IPS-NIHi7 (cell line): ENCODE data around the gene LHPP.

Experiments used
- DNase-seq: peaks from one replicate; pipeline ENCODE4 v3.0.0; 2012; ENCODE audit warnings: mixed read lengths; ENCODE audit errors: extremely low spot score

The LHPP gene

DNA sequence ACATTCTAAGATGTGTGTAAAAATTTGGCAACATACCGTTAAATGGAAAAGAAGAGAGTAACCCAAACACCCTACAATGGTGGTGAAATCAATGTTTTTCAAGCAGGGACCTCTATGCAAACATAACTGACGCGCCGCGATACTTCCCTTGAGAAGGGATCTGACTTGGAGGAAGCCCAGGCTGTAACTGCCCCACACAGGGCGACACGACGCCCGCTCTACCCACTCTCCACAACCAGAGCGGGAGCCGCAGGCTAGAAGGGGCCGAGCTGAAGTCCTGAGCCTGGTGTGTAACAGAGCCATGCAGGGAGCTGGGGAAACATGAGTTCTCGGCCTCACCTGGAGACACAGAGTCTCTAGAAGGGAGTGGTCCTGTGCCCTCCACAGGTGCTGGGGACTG, 162.4 kb downstream of the LHPP start:
- no peak for DNase-seq

DNA sequence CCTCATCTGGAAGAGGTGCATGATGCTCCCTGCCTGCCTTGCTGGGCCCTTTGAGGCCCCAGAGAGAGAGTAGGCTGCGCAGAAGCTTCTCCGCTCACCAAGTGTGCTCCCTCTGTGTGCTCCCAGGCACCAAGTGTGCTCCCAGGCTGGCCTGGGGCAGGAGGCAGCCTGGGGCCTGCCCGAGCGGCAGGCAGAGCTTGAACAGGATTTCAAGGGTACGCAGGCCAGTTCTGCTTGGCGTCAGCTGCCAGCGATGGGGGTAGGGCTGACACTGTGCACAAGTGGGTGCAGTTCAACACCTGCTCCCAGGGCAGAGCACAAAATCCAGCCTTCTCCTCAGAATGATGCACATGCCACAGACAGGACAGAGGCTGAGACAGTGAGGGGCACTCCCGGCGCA, 162.8 kb downstream of the LHPP start:
- no peak for DNase-seq

DNA sequence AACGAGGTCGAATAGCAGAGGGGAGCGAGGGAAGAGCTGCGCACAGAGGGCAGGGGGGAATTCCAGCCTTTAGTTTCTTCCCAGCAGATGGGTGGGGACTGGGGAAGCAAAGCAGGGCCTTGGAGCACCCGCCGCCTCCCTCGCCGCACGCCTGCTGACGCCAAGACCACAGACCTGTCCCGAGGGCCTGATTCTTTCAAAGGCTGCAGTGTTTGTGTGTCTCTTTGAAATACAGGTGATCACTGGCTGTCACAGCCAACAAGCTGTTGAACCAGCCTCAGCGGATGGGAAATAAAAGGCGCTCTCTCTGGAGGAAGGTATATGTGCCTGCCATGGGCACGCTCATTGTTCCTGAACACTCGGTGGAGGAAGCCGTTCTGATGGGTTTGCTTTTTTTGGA, 163.3 kb downstream of the LHPP start:
- DNase-seq = no peak

DNA sequence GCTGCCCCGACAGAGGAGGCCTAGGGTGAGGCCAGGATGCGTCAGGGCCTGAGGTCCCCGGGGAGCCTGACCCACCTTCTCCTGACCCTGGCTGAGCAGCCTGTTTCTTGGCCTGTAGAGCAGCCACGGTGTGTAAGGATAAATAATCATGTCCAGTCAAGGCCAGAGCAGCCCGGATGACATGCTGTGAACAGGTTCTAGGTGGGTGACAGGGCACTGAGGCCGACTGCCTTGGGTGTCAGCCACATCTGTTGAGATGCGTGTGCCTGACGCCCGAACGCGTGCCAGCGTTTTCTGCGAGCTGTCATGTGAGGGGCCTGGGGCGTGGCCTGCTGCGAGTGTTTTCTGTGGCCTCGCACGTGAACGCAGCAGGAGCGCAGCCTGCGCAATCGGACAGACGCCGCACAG, 164.2 kb downstream of the LHPP start:
- no peak for DNase-seq

DNA sequence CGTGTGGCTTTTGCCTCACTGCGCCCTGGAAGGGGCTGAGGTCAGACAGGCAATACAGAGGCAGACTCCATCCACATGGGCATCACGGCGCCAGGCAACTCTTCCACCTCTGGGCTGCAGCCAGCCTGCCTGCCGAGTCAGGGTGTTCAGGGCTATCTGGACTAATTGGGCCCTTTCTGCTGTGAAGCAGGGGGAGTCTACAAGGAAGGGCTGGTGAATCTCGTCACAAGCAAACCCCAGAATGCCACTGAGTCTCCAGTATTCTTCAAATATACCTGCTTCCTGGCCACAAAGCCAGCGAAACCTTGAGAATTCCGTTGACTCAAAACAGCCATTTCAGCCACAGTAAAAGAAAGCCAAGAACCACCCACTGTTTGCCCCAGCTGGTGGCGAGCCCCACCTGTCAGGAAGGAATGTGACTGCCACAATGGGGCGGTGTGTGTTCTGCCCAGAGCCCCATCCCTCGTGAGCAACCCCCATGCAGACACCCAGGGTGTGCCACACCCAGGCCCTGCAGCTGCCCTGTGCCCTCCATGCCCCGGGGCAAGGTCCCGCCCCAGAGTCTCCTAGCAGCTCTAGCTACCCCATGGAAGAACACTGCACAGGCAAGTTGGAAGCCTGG, 165.2 kb downstream of the LHPP start:
- no peak for DNase-seq

DNA sequence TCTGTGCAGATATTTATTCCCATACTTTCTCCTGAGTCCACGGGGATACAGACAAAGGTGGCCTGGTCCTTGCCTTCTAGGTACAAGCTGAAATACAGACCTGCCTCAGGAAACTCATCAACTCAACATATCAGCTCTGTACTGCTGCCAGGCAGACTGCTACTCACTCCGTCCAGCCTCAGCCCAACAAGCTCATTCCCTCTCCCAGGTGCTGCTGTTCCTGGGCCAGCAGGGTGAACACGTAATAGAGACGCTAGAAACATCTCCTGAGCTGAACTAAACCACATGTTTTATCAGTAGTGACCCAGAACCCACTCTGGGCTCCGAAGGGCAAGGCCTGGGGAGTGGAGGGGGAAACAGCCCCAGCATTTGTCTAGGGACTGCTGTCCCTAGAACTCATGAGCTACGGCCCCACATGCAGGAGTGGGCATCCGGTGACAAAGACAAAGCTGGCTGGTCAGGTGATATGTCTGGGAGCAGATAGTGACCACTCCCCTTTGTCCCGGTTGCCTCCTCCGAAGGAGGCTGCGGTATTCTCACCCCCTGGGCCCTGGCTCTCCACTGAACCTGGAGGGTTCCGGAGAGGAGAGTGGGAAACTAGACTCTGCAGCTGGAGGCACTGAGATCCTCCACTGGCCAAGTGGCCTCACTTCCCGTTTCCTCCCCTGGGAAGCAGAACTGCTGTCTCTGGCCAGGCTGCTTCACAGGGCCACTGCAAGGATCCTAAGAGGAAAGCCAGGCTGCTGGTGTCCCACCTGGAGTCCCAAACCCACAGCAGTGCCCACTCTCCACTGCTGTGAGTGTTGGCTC, 166.4 kb downstream of the LHPP start:
- no peak for DNase-seq

DNA sequence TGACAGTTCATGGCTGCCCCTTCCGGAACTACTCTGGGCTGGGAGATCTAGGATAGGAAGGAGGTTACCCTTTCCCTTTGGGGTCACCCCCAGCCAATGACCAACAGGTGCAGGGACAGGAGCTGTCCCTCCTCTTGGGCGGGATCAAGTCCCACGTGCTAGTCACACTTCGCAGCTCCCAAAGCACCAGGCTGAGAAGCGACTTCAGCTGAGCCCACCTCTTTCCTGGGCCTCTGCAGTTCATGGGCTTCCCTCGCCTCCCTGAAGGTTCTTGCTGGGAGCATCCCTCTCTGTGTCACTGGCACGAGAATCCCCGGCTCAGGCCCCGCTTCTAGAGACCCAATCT, 167.0 kb downstream of the LHPP start:
- DNase-seq = no peak

DNA sequence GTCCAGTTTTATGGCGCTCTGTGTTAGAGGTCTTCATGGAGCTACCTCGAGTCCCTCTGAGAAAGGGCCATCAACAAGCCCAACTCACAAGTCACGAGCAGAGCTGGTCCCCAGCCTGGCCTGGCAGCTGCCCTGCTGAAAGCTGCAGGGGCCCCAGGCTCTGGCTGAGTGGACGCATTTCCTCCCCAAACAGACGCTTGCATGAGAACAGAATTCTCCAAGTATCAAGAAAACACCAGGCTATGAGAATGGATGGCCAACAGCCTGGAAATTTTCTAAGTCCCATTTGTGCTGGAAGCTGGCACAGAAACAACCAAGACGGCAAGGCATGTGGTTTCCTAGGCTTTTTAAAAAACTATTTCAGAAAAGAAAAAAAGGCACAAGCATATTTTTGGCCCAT, 167.8 kb downstream of the LHPP start:
- DNase-seq = no peak

DNA sequence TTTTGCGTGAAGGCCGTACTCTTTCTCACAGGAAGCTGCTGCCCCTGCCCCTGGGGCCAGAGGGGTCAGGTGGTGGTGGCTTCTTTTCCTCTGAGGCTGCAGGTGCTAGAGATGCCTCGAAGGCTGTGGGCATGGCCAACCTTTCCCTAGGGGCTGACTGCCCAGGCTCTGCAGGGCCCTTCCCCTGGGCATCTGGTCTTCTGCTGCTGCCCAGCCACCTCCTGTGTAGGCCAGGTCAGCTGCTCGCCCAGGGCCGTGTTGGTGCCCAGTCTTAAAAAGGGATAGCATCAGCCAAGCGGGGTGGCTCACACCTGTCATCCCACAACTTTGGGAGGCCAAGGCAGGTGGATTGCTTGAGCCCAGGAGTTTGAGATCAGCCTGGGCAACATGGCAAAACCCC, 168.2 kb downstream of the LHPP start:
- no peak for DNase-seq

DNA sequence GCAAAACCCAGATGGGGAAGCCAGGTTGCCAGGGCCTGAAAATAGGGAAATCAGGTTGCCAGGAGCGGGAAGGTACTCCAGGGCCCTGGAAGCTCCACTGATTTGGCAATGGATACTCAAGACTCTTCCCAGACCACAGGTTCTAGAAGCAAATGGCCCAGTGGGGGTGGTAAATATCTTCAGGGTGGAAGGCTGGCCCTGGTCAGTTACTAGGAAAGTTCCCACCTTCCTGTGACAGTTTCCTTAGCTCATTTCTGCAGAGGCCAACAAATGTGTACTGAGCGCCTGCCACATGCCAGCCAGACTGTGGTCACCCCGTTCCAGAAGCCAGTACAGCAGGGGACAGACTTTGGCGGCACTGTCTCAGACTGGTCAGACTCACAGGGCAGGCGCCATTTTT, 168.9 kb downstream of the LHPP start:
- no peak for DNase-seq

DNA sequence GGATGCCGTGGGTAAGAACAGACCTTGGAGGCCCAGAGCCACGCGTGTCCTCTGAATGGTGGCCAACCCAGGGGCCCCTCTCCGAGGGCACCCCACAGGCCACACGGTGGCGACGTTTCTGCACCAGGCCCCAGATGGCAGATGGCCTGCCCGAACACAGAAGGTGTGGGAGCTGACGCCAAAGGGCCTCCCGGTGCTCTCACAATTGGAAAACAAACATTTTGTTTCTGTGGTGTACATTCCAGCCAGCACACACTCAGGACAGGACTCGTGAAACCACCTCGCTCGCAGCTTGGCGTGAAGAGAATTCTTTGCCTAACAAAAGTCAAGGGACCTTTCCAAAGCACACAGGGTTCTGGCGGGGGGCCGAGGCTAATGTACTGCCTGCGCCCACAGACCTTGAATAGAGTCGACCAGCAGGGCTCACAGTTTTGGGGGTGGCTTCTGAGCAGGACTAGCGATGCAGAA, 170.5 kb downstream of the LHPP start:
- DNase-seq = peak; percentile 71

DNA sequence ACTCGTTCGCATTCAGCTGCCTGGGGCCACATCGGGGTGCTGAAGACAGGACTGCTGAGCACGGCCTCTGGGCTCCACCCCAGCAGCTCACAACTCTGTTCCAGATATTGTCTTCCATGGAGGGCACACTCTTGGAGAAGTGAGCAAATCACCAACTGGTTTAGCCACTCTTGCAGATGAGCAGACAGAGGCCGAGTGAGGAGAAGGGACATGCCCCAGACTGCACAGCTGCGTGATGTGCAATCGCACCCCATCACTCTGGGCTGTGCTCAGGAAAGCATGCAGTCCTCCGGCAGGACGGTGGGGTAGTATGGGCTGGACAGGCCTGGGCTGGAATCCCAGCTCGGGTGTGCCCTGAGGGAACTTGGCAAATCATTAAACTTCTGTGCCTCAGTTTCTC, 170.9 kb downstream of the LHPP start:
- DNase-seq = no peak

DNA sequence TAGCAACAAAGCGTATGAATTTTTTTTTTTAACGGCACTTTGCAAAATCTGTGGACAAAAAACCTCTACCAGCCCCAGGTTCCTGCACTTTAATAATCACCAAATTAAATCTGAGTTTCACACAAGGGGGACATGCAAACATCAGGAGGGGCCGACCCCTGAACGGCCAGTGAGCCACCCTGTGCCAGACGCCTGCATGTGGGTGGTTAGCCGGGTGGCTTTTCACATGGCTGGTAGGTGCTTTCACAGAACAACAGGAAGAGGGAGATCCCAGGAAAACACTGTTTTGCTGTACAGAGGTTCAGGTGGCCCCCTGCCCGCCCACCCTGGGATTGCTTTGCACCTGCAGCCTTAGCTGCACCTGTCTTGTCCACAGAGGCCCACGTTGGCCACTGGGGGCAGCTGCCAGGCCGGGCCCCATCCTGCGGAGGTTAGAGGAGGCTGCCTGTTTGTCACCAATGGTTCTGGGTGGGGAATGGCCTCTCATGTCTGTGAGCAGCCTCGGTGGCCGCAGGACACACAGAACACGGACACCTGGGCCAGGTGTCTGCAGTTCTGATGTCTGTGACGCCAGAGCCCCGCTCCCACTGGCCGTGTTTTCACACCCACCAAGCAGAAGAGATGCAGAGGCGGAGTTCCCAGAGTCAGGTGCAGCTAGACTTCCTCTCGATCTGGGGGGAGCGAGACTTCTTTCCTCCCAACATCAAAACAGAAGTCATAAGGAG, 174.8 kb downstream of the LHPP start:
- DNase-seq = no peak

DNA sequence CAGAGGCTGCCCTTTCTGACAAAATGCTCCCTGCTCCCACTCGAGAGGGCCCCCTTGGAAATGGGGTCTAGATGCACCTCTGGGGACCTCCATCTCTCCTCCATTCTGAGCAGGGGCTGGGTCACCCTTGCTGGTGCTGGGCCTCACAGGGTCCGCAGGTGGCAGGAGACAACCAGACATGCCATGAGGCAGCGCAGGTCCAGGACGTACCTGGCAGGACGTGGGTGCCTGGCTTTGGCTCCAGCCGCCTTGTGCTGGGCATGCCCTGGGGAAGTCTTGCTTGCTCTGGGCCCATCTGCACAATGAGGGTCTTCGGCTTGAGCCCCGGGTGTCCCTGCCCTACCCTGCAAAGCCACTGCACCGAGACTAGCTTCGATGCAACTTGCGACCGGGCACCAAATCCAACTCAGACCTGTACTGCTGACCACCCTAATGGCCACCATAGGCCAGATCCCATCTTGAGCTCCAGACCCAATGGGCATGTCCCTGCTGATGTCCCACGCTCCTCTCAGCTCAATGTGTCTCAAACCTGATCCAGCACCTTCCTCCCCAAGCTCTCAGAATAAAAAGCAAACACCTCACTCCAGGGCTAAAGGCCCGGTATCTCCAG, 175.6 kb downstream of the LHPP start:
- DNase-seq = no peak

DNA sequence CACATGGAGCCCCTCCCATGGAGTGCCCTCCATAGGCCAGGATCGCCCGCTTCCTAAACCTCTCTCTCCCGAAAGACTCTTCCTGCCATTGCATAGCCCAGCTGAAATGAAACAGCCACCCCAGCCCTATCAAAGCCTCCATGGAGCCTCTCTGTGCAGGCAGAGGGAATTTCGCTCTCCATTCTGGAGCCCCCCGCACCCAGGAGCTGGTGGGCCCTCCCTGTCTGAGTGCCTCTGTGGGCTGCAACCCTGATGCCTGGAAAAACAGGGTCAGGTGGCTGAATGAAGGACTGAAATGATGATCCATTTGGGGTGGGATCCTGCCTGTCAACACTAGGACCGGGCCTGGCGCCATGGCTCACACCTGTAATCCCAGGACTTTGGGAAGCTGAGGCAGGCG, 176.1 kb downstream of the LHPP start:
- DNase-seq = no peak

DNA sequence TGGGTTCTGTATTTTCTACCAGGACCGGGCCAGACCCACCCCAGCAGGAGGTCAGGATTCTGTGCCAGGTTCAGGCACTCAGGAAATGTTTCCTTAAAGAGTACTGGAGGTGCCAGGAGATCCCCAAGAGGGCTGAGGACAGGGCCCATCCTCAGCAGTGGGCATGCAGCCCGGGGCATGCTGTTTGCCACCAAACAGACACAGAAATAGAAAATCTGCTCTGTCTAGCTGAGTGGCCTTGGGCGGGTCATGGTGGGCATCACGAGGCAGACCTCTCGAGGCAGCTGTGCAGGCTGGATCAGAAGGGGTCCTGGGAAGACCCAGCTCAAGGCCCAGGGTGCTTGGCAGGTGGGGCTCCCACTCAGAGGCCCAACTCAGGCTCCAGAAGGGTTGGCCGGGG, 177.6 kb downstream of the LHPP start:
- DNase-seq = no peak

DNA sequence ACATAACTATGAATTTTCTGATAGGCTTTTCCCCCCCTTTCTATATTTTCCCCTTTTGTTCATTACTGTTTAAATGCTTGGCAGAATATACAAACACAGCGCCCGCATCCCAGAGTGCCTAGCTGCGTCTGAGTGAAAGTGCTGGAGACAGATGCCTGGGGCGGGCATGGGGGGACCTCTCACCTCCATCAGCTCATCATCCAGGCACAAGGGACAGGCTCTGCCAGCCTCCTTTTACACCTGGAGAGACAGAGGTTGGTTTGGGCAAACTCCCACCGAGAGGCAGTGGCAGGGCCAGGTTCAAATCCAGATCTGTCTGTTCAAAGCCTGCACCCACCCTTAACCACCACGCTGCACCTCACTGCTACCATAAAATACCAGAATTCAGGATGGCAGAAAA, 178.0 kb downstream of the LHPP start:
- no peak for DNase-seq

DNA sequence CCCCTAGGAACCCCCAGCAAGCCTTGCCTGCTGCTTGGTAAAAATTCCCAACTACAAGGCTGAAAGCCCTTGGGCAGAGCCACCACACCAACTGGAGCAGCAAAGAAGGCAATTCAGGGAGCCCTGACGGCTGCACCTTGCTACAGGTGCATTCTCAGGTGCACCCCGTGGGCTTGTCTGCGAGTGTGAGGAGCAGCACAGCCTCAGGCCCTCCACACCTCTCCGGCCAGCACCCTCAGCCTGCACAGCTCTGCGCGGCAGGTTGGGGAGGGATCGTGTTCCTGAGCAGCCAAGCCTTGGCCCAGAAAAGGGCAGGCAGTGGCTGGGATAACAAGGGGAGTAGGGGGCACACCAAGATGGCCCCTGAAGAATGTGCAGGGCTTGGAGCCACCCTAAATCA, 178.4 kb downstream of the LHPP start:
- no peak for DNase-seq

DNA sequence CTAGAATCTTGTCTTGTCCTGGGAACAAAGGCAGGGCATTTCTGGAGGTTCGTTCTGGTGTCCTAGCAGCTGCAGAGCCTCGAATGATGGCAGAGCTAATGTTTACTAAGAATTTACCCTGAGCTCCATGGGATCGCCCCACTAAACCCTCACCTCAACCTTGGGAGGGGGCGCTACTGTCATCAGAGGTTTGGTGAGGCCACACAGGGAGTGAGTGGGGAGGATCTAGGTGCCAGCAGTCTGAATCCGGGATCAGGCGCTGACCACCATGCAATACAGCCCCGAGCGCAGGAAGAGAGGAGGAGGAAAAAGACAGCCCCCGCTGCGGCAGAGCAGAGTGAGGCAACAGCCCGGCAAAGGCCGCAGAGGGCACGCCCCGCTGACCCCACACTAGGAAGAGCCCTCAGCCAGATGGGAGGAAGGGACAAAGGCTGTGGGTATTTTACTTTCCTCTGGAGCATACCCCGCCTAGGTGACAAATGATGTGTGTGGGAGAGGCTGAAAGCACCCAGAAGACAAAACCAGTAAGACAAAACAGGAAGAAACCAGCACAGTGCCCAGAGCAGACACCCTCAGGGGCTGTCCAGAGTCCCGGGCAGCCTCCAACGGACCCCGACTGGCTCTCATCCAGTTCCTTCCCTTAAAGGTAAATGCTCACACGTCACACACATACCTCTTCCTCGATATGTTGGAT, 179.1 kb downstream of the LHPP start:
- DNase-seq = no peak

DNA sequence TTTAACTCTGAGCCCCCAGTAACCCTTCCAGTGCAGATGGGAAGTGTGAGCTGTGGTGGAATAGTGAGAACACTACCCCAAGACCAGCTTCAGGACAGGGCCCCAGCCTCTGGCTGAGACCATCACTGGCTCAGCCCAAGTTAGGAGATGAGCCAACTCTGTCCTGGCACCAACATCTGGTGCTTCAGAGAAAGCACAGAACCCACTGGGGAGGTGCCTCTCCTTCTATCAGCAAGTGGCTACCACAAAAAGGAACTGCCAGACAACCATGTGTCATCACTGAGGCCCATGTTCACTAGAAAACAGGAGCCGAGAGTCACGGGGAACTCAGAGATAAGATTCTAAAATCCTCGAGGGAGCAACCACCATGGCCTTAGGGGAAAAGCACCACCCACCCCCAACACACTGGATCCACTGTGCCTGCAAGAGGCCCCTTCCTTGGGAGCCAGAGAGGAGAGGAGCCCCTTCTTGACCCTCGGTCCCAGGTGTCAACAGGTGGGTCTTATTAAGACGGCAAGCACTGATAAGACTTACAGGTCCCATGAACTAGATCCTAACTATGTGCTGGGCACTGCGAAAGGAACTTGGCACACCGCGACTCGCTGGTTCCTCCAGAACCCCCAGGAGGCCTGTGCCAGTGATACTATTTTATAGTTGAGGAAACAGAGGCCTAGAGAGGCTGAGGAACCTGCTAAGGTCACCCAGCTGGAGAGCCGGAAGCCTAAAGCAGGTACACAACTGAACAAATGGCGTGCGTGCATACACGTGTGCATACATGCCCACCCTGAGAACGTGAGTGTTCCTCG, 179.9 kb downstream of the LHPP start:
- no peak for DNase-seq

DNA sequence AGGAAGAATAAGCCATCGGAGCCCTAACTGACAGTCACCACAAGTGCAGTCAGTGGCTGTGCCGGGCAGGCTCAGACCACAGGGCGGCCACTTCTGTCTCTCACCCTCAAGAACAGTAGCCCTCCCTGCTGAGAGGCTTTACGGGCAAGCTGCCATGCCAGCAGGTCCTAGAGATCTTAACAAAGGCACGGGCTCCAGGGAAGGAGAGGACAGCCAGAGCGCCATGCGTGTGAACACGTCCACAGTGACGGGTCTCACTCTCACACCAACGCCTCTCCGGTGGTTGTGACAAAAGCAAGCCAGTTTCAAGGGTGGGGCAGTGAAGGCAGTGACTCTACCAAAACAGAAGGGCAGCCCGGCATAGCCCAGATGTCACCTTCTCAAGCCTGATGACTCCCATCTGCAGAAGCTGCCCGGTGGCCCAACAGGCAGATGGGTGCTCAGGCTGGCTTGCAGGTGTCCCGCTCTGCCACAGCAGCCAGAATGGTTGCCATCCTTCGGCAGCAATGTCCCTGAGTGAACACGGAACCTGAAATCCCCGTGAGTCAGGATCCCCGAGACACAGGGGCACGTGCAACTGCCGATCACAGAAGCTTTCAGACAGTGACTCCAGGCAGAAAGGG, 180.6 kb downstream of the LHPP start:
- DNase-seq = no peak
